Ovary (tissue), 9 donors: ENCODE measurements around the gene SSX5. TPM values are rescaled to one million over a fixed set of nuclear protein-coding genes. Genes with fewer than 3 reads are reported as not detected.

ENCODE experiments used
- polyA plus RNA-seq, 2 donors: library from polyadenylated mRNA; stranded (reverse); fragments of 200-250 nt in 1 of 2; fragments of 350-450 nt in 1 of 2; fragmentation: Illumina TruSeq in 1 of 2; extraction: RNeasy Lipid Tissue Mini Kit (QIAGEN cat#74804) in 1 of 2; gene quantifications; one replicate each; pipeline ENCODE4 v1.2.3, GENCODE V29; 2013 to 2014
- small RNA-seq: library from RNA; depleted of rRNA; stranded (forward); fragments of <200 nt; gene quantifications from one replicate; pipeline ENCODE3, GENCODE V24; 2016
- total RNA-seq, 7 donors: library from RNA; depleted of rRNA in 2 of 7; stranded (reverse); fragments of >200 nt in 2 of 7; fragmentation: NEBNext Ultra II Directional in 3 of 7; extraction: Animal tissue kit (Norgen Biotek cat#: 25700) in 3 of 7; gene quantifications; one replicate each; pipeline versions ENCODE4 v1.1.0 to v1.2.4, GENCODE V29; 2016 to 2023
- donor health status: DM: no; HTN: no; CAD: no; lungs with moderate emphysema.
- donor health status: DM: no; HTN: no; CAD: no.
- donor health status: Bipolar disorder and iron deficiency.
- donor health status: DM: yes; HTN: yes; CAD: no.
- donor health status: DM: no; HTN: no; CAD: no.
- donor health status: DM: yes; HTN: yes; CAD: no.

The SSX5 gene
- total and polyA plus RNA-seq, 9 donors, result not detected

Small RNA genes lying within 50 kb of the gene (small RNA-seq; reads per million reads assigned to genes)
- gene AC245047.3 (not detected), gene AC245047.7 (not detected), gene RNA5SP503 (not detected), gene RNU6-707P (not detected)

Other genes starting within 250 kb of the SSX5 start
- gene ZNF182, start 192.8 kb downstream of the SSX5 start, total RNA-seq, result 1 to 10 TPM; 3.2 to 5.6 (median 5.2) TPM
- gene ZNF182, start 192.8 kb downstream of the SSX5 start, polyA plus RNA-seq, result 1 to 10 TPM; 4.2 to 6.3 TPM
- not detected for gene SPACA5, start 189.8 kb downstream of the SSX5 start, total RNA-seq
- under 1 TPM in 1 of 2 donors, not detected in 1; 0.25 TPM for gene SPACA5, start 189.8 kb downstream of the SSX5 start, polyA plus RNA-seq
- 1 to 10 TPM; 2.8 to 6.9 (median 4.1) TPM for gene ZNF630, start 125.2 kb downstream of the SSX5 start, total RNA-seq
- gene ZNF630, start 125.2 kb downstream of the SSX5 start, polyA plus RNA-seq, result 1 to 10 TPM; 2.9 to 6.6 TPM
- not detected for gene SPACA5B, start 66.2 kb downstream of the SSX5 start, total RNA-seq
- gene SPACA5B, start 66.2 kb downstream of the SSX5 start, polyA plus RNA-seq, result not detected
- under 1 TPM in 1 of 7 donors, not detected in 6; 0.20 TPM for gene SSX1, start 58.6 kb upstream of the SSX5 start, total RNA-seq
- gene SSX1, start 58.6 kb upstream of the SSX5 start, polyA plus RNA-seq, result not detected
- not detected for gene SSX3, start 159.9 kb upstream of the SSX5 start, total RNA-seq
- gene SSX3, start 159.9 kb upstream of the SSX5 start, polyA plus RNA-seq, result not detected
- gene SSX4, start 186.7 kb upstream of the SSX5 start, total RNA-seq, result not detected
- not detected for gene SSX4, start 186.7 kb upstream of the SSX5 start, polyA plus RNA-seq
- gene SSX4B, start 215.2 kb upstream of the SSX5 start, total RNA-seq, result not detected
- gene SSX4B, start 215.2 kb upstream of the SSX5 start, polyA plus RNA-seq, result not detected